H1 (cell line): Measurements from ENCODE around the gene ITPKB.

ENCODE experiments used
- CEBPB ChIP-seq: IDR thresholded peaks from 2 replicates; pipeline ENCODE4 v1.6.1; 2012; ENCODE audit warnings: low read depth, low read length
- CREB1 ChIP-seq: IDR thresholded peaks from 2 replicates; pipeline ENCODE4 v1.6.1; 2012; ENCODE audit warnings: inconsistent platforms
- EP300 ChIP-seq, 2 experiments: IDR thresholded peaks; 1 replicate in 1 of 2; 2 replicates in 1 of 2; pipeline ENCODE4 v1.6.1; 2011 to 2012; ENCODE audit warnings: low read depth in 2 of 2, low read length in 2 of 2, mild to moderate bottlenecking in 2 of 2, borderline replicate concordance in 1 of 2, inconsistent platforms in 1 of 2, moderate library complexity in 1 of 2
- NRF1 ChIP-seq: IDR thresholded peaks from 2 replicates; pipeline ENCODE4 v1.6.1; 2011; ENCODE audit warnings: mild to moderate bottlenecking, low read depth, low read length, improper control_type of control experiment
- POLR2A ChIP-seq, 2 experiments: IDR thresholded peaks; 1 replicate in 1 of 2; 2 replicates in 1 of 2; pipeline ENCODE4 v1.6.1; 2011; ENCODE audit warnings: low read depth in 2 of 2, low read length in 2 of 2, mild to moderate bottlenecking in 2 of 2; ENCODE audit errors: control extremely low read depth in 1 of 2
- RFX5 ChIP-seq: IDR thresholded peaks from 2 replicates; pipeline ENCODE4 v1.6.1; 2011; ENCODE audit warnings: low read depth, low read length, improper control_type of control experiment, borderline replicate concordance
- SIN3A ChIP-seq, 2 experiments: IDR thresholded peaks in 1 of 2; conservative IDR thresholded peaks in 1 of 2; 2 replicates each; pipeline ENCODE4 v1.6.1; 2011 to 2012; ENCODE audit warnings: low read length in 2 of 2, improper control_type of control experiment in 1 of 2, low read depth in 1 of 2, mild to moderate bottlenecking in 1 of 2
- TAF1 ChIP-seq: IDR thresholded peaks from 2 replicates; pipeline ENCODE4 v1.6.1; 2011; ENCODE audit warnings: mild to moderate bottlenecking, low read depth, low read length
- YY1 ChIP-seq: IDR thresholded peaks from 2 replicates; pipeline ENCODE4 v1.6.1; 2011; ENCODE audit warnings: low read depth, mild to moderate bottlenecking, low read length
- ZNF274 ChIP-seq: IDR thresholded peaks from 2 replicates; pipeline ENCODE4 v1.7.0; 2012; ENCODE audit warnings: low read length, borderline replicate concordance; ENCODE audit errors: extremely low read depth
- TF ChIP-seq, protein P1 (sequence below), 3 experiments: IDR thresholded peaks; 1 replicate in 2 of 3; 2 replicates in 1 of 3; pipeline versions ENCODE4 v1.5.1 to v1.6.1; 2011; ENCODE audit warnings: low read length in 3 of 3, mild to moderate bottlenecking in 3 of 3, inconsistent platforms in 2 of 3, low read depth in 1 of 3, moderate library complexity in 1 of 3; ENCODE audit not compliant: insufficient read depth in 1 of 3; ENCODE audit errors: control extremely low read depth in 1 of 3
- TF ChIP-seq, protein P2 (sequence below): IDR thresholded peaks from 2 replicates; pipeline ENCODE4 v1.6.1; 2011; ENCODE audit warnings: low read length, improper control_type of control experiment
- TF ChIP-seq, protein P3 (sequence below): IDR thresholded peaks from 2 replicates; pipeline ENCODE4 v1.6.1; 2011; ENCODE audit warnings: low read depth, mild to moderate bottlenecking, low read length; ENCODE audit not compliant: insufficient read depth

DNA sequence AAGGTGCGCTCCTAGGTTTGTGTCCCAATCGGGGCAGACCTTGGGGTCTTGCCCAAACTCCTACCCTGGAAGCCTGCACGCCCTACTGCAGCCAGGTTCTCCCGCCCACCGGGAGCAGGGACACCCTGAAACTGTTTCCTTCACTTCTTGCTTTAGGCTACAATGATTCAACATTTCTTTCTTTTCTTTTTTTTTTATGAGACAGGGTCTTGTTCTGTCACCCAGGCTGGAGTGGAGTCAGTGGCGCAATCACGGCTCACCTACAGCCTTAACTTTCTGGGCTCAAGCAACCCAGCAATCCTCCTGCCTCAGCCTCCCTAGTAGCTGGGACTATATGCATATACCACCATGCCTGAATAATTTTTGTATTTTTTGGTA is 75.8 kb downstream of the ITPKB start:
- TF ChIP-seq, protein P1, sequence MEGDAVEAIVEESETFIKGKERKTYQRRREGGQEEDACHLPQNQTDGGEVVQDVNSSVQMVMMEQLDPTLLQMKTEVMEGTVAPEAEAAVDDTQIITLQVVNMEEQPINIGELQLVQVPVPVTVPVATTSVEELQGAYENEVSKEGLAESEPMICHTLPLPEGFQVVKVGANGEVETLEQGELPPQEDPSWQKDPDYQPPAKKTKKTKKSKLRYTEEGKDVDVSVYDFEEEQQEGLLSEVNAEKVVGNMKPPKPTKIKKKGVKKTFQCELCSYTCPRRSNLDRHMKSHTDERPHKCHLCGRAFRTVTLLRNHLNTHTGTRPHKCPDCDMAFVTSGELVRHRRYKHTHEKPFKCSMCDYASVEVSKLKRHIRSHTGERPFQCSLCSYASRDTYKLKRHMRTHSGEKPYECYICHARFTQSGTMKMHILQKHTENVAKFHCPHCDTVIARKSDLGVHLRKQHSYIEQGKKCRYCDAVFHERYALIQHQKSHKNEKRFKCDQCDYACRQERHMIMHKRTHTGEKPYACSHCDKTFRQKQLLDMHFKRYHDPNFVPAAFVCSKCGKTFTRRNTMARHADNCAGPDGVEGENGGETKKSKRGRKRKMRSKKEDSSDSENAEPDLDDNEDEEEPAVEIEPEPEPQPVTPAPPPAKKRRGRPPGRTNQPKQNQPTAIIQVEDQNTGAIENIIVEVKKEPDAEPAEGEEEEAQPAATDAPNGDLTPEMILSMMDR (IDR thresholded peaks at IDR 0.05; ENCODE audit: control extremely low read depth in 1 of 3, insufficient read depth in 1 of 3, low read depth in 1 of 3, low read length in 3 of 3), result no peak
- TF ChIP-seq ZNF274 (no peak), RFX5 (no peak), NRF1 (no peak), CREB1 (no peak), POLR2A (IDR thresholded peaks at IDR 0.05; ENCODE audit: control extremely low read depth in 1 of 2, low read depth in 2 of 2, low read length in 2 of 2) (no peak), TAF1 (no peak), SIN3A (conservative IDR thresholded peaks at IDR 0.05 in 1 of 2, IDR thresholded peaks at IDR 0.05 in 1 of 2; ENCODE audit: low read depth in 1 of 2, low read length in 2 of 2) (no peak), EP300 (IDR thresholded peaks at IDR 0.05; ENCODE audit: borderline replicate concordance in 1 of 2, low read depth in 2 of 2, low read length in 2 of 2) (no peak), YY1 (no peak), CEBPB (no peak)
- TF ChIP-seq, protein P2, sequence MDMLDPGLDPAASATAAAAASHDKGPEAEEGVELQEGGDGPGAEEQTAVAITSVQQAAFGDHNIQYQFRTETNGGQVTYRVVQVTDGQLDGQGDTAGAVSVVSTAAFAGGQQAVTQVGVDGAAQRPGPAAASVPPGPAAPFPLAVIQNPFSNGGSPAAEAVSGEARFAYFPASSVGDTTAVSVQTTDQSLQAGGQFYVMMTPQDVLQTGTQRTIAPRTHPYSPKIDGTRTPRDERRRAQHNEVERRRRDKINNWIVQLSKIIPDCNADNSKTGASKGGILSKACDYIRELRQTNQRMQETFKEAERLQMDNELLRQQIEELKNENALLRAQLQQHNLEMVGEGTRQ, result no peak
- TF ChIP-seq, protein P3, sequence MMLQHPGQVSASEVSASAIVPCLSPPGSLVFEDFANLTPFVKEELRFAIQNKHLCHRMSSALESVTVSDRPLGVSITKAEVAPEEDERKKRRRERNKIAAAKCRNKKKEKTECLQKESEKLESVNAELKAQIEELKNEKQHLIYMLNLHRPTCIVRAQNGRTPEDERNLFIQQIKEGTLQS, result no peak
